Mucosa of stomach (tissue), 1 donor: ENCODE data around the gene COL23A1.

Experiments used
- H3K27me3 ChIP-seq: one replicate; pipeline ENCODE4 v1.7.0; 2013; ENCODE audit warnings: mild to moderate bottlenecking, low read length; ENCODE audit not compliant: control insufficient read depth, insufficient read depth
- H3K36me3 ChIP-seq: one replicate; pipeline ENCODE4 v1.7.0; 2013; ENCODE audit warnings: low read length; ENCODE audit not compliant: control insufficient read depth, insufficient read depth
- H3K4me1 ChIP-seq: one replicate; pipeline ENCODE4 v1.7.0; 2013; ENCODE audit warnings: mild to moderate bottlenecking, low read length; ENCODE audit not compliant: control insufficient read depth, insufficient read depth
- H3K4me3 ChIP-seq: one replicate; pipeline ENCODE4 v1.7.0; 2013; ENCODE audit warnings: low read length
- H3K9ac ChIP-seq: one replicate; pipeline ENCODE4 v1.7.0; 2013; ENCODE audit warnings: mild to moderate bottlenecking, low read length, moderate library complexity
- H3K9me3 ChIP-seq: one replicate; pipeline ENCODE4 v1.7.0; 2013; ENCODE audit warnings: mild to moderate bottlenecking, low read length, moderate library complexity; ENCODE audit not compliant: control insufficient read depth
- donor health status: Pancreatic carcinoma.

COL23A1 gene

GRCh38 chr5:178619390-178619789 is 29.2 kb upstream of the COL23A1 start:
- H3K27me3 ChIP-seq: no peaks in the 10 kb centered on the region
- no peak overlapping the region for H3K4me3 ChIP-seq
- peaks cover 5% of the 10 kb centered on the region for H3K4me1 ChIP-seq
- peaks cover 11% of the 10 kb centered on the region for H3K36me3 ChIP-seq
- H3K9me3 ChIP-seq: no peaks in the 10 kb centered on the region
- no peak overlapping the region for H3K9ac ChIP-seq

DNA sequence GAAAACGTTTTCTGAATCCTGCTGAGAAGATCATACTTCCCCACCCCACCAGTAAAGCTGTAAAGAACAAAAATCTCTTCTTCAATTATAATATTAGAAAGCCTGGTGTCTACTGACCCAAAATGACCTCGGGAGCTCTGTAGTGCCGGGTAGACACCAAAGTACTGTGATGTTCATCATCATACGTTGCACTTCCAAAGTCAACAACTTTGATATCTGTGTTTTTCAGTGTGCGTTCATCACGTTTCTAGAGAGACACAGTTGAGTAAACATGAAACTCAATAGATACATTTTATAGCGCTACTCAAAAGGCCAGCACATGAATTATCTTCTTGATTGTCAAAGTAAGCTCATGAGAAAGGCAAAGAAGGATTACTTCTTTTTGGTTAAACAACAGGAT is 22.1 kb upstream of the COL23A1 start:
- no peaks in the 10 kb centered on the region for H3K27me3 ChIP-seq
- no peaks in the 10 kb centered on the region for H3K4me1 ChIP-seq
- H3K9me3 ChIP-seq: no peaks in the 10 kb centered on the region
- H3K4me3 ChIP-seq: no peak overlapping the region
- no peak overlapping the region for H3K9ac ChIP-seq
- peaks cover 4% of the 10 kb centered on the region for H3K36me3 ChIP-seq

DNA sequence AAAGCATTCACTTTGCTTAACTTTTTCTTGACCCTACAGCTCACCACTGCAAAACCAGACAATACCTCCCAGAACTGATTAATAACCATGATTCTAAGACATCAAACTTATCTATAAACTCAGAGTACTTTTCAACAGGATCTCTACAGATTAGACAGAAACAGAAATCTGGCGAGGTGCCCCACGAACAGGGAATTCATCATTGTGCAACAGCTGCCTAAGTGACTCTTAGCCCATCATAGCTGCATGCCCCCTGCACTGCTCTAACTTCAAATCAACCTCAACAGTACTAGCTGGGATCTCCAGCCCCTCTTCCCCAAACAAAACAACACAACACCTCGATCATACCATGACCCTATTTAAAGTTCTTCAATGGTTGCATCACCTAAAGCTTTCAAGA is 16.1 kb upstream of the COL23A1 start:
- Histone ChIP-seq H3K4me3 (no peak overlapping the region), H3K36me3 (no peaks in the 10 kb centered on the region), H3K9me3 (no peaks in the 10 kb centered on the region), H3K4me1 (no peaks in the 10 kb centered on the region), H3K9ac (no peak overlapping the region), H3K27me3 (no peaks in the 10 kb centered on the region)

GRCh38 chr5:178605788-178606187 is 15.6 kb upstream of the COL23A1 start:
- Histone ChIP-seq H3K27me3 (no peaks in the 10 kb centered on the region), H3K36me3 (no peaks in the 10 kb centered on the region), H3K4me3 (no peak overlapping the region), H3K4me1 (no peaks in the 10 kb centered on the region), H3K9ac (no peak overlapping the region), H3K9me3 (no peaks in the 10 kb centered on the region)

DNA sequence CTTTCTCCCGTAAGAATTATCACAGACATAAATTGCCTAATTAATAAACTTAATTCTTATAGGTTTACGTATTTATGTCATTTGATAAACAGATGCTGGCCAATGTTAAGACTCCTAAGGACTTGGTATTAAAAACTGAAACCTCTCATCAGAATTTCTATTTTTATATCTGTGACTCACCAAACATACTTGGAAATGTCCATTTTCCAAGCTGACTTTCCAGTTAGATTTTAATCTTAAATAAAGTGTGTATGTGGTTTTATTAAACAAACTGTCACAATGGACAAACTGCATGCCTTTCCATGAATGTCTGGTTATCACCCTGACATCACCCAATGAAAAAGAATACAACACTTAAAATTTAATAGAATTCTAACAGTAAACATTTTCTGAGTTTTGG is 12.6 kb upstream of the COL23A1 start:
- Histone ChIP-seq H3K27me3 (no peaks in the 10 kb centered on the region), H3K9me3 (no peaks in the 10 kb centered on the region), H3K36me3 (no peaks in the 10 kb centered on the region), H3K9ac (no peak overlapping the region), H3K4me3 (no peak overlapping the region), H3K4me1 (no peaks in the 10 kb centered on the region)

DNA sequence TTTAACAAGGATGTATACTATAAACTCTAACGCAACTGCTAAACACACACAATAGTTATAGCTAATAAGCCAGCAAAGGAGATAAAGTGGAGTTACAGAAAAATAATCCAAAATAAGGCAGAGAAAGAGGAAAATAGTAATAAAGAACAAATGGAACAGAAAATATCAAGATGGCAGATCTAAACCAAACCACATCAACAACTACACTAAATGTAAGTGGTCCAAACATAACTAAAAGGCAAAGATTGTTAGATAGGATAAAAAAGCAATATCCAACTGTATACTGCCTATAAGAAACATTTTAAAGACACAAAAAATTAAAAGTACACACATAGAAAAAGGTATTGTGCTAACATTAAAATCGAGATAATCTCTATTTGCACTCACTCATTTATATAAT is 5.6 kb upstream of the COL23A1 start:
- no peaks in the 10 kb centered on the region for H3K9me3 ChIP-seq
- no peaks in the 10 kb centered on the region for H3K36me3 ChIP-seq
- no peak overlapping the region for H3K4me3 ChIP-seq
- no peak overlapping the region for H3K9ac ChIP-seq
- H3K27me3 ChIP-seq: peaks cover 19% of the 10 kb centered on the region
- H3K4me1 ChIP-seq: no peaks in the 10 kb centered on the region

DNA sequence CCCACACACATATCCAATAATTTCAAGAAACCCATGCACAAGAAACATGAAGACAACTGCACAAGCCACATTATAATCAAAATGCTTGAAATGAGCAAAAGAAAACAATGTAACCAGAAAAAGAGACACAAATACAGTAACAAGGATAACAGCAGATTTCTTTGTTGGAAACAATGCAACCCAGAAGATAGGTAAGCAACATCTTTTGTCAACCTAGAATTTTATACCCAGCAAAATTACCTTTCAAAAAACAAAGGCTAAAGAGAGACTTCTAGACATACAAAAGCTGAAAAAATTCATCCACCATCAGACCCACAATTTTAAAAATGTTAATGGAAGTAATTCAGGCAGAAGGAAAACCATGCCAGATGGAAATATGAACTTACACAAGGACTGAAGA is 5.0 kb upstream of the COL23A1 start:
- Histone ChIP-seq H3K9me3 (no peaks in the 10 kb centered on the region), H3K4me1 (no peaks in the 10 kb centered on the region), H3K27me3 (peaks cover 24% of the 10 kb centered on the region), H3K4me3 (no peak overlapping the region), H3K9ac (no peak overlapping the region), H3K36me3 (no peaks in the 10 kb centered on the region)

DNA sequence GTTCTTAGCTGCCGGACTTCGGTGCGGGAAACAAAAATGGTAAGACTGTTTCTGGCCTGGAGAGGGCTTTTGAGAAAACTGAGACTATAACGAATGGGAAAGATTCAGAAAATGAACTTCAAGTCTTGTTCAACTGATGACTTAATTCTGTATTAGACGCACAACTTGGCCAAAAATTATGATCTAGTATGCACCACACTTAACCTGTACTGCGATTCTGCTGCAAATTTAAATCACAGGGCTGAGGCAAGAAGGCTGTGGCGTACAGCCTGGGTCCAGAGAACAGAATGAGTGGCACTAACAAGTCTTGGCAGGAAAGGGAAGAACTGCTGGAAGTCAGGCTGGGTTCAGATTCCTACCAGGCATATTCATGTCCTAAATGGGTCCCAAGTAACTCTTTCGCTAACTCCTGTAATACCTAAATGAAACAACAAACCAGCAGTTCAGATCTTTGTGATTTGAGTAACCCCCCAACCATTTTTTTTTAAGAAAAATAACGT is 781 bp upstream of the COL23A1 start:
- no peaks in the 10 kb centered on the region for H3K36me3 ChIP-seq
- H3K9ac ChIP-seq: no peak overlapping the region
- H3K4me1 ChIP-seq: peaks cover 3% of the 10 kb centered on the region
- no peak overlapping the region for H3K4me3 ChIP-seq
- H3K9me3 ChIP-seq: no peaks in the 10 kb centered on the region
- H3K27me3 ChIP-seq: peaks cover 50% of the 10 kb centered on the region

DNA sequence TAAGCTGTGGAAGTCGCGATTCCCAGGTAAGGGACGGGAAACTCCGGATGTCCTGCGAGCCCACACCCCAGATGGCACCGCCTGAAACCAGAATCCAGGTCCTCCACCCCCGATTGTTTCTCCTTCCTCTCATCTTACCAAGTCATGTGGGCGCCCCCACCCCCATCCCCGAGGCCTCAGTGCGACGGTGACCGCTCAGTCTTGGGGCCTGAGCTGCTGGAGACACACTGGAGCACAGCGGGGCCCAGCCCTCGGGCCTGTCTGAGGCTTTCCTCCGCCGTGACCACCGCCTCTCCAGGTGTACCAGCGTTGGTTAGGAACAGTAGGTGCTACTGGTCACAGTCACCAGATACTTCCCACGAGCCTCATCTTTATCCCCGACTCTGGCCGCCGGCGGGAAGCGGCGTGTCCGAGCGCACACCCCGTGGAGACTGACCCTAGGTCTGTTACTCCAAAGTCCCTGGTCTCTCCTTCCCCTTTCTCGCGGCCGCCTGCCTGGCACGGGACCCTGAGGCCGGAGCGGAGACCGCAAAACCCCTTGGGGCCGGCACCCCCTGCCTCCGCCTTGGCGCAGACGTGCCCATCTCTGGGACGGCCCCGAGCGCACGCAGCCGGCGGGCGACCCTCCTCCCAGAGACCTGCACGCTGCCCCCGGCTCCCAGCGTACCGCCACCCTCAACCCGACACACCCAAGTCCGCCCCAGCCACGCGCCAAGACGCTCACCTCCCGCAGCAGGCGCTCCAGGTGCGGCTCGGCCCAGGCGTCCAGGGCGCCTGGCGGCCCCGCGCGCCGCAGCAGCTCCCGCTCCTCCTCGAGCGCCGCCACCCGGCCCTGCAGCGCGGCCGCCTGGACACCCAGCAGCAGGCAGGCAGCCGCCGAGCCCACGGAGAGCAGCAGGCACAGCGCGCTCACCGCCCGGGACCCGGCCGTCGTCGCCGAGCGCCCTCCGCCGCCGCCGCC is 733 bp downstream of the COL23A1 start:
- Histone ChIP-seq H3K9me3 (no peaks in the 10 kb centered on the region), H3K9ac (no peak overlapping the region), H3K36me3 (no peaks in the 10 kb centered on the region), H3K4me1 (peaks cover 3% of the 10 kb centered on the region), H3K4me3 (no peak overlapping the region), H3K27me3 (peaks cover 50% of the 10 kb centered on the region)

DNA sequence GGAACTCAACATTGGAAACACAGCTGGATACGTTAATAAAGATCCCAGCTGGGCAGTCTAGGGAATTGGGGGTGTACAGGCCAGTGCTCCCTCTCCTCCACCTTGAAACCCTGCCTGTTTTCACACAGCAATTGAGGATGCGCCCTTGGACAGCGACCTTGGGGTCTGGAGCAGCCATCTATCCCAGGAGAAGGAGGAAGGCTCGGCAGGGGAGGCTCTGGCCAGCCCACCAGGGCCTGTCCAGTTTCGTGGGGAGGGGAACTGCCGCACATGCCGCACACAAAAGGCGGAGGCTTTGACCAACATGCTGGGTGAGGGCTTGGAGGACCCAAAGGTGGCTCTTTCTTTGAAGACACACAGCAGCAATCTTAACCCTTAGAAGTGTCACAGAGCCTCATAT is 1.4 kb downstream of the COL23A1 start:
- Histone ChIP-seq H3K9ac (no peak overlapping the region), H3K4me1 (peaks cover 3% of the 10 kb centered on the region), H3K4me3 (no peak overlapping the region), H3K36me3 (no peaks in the 10 kb centered on the region), H3K9me3 (no peaks in the 10 kb centered on the region), H3K27me3 (peaks cover 50% of the 10 kb centered on the region)

DNA sequence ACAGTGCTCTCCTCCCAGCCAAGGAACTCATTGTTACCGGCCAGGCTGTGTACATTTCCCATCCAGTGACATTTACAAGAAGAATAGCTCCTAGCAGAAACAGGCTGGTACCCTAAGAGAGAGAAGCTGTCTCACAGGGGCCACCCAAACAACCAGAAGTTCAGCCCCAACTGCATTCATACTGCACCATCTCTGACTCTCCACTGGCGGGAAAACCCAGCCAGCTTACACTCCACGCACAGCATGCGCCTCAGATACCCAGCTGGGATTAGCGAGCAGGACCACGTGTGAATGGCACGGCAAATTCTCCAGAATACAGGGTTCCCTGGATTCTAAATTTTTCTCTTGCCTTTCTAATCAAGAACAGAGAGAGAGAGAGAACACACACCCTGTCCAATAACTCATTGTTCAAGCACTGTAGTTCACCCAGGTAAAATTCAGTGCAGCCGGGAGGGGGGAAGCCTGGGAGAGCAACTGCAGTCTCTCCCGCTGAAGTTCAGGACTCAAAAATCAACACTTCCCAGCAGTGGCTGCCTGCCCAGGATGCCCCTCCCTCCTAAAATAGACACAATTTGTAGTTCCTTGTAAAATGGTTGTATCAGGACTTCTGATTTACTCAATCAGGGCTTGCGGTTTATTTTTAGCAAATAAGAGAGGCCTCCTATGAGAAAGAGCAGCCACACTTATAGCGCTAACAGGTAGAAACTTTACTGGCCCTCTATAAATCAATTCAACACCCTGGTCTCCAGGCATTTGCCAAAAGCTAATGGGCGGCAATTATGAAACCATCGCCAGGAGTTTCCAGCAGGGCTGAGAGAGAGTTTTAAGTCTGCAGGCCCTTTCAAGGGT is 2.2 kb downstream of the COL23A1 start:
- H3K36me3 ChIP-seq: no peaks in the 10 kb centered on the region
- H3K9ac ChIP-seq: no peak overlapping the region
- no peaks in the 10 kb centered on the region for H3K9me3 ChIP-seq
- H3K4me1 ChIP-seq: peaks cover 3% of the 10 kb centered on the region
- H3K27me3 ChIP-seq: peaks cover 50% of the 10 kb centered on the region
- no peak overlapping the region for H3K4me3 ChIP-seq

GRCh38 chr5:178586396-178586795 is 3.8 kb downstream of the COL23A1 start:
- Histone ChIP-seq H3K4me1 (peaks cover 3% of the 10 kb centered on the region), H3K9ac (no peak overlapping the region), H3K9me3 (no peaks in the 10 kb centered on the region), H3K27me3 (peaks cover 38% of the 10 kb centered on the region), H3K4me3 (no peak overlapping the region), H3K36me3 (no peaks in the 10 kb centered on the region)
